ENCODE data around the gene PAK4.

Gene PAK4

DNA sequence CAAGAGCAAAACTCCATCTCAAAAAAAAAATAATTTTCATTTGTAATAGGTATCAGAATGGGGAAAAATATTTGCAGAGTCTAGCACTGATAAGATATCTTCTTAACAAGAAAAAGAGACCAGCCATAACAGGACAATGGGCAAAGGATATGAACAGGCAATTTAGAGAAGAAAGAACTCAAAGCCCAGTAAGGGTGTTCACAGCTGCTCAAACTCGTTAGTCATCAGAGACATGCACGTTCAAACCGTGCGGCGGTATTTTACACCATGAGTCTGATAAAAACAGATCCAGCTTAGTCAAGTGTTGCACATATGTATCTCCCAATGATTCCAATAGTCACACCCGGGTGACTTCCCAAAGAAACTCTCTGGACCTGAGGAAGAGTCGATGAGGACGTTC is 57.5 kb downstream of the PAK4 start:
- DNase-seq: no peak

DNA sequence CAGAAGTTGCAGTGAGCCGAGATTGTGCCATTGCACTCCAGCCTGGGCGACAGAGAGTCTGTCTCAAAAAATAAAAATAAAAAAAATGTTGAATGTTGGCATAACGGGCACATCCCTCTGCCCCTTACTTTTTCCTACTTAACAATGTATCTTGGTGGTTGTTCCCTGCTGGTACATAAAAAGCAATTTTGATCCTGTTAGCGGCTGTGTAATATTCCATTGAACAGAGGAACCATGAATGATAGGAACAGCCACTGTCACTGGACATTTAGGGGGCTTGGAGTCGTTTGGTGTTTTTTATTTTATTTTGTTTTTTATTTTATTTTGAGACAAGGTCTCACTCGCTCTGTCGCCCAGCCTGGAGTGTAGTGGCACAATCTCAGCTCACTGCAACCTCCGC is 60.8 kb downstream of the PAK4 start:
- no peak for DNase-seq

DNA sequence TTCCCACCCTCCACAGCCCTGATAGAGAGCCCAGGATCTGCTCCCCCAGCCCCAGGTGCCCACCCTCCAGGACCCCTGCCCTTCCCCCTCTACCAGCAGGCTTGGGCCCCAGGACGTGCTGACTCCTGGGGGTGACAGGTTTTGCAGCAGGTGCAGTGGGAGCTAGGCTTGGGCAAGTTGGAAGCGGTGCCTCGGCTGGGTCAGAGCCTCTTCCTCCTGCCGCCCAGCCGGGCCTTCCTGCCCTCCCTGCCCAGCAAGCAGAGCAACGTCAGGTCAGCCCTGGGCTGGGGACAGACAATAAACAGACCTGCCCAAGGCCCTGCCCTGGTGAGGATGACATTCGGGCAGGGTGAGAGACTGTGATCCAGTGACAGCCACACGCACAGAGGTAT is 62.0 kb downstream of the PAK4 start:
- DNase-seq: no peak

DNA sequence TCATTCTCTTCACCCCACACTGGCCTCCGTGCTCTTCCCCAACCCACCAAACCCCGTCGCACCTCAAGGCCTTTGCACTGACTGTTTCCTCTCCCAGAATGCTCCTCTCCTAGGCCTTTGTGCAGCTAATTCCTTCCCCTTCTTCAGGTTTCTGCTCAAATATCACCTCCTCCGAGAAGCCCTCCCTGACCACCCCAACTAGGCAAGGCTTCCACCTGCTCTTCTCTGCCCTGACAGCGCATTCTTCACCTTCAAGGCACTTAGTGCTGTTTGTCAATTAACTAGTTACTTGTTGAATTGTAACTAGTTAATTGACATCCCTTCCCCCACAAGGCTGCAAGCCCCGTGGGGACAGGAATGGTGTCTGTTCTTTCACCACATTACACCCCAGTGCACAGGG is 63.4 kb downstream of the PAK4 start:
- no peak for DNase-seq

DNA sequence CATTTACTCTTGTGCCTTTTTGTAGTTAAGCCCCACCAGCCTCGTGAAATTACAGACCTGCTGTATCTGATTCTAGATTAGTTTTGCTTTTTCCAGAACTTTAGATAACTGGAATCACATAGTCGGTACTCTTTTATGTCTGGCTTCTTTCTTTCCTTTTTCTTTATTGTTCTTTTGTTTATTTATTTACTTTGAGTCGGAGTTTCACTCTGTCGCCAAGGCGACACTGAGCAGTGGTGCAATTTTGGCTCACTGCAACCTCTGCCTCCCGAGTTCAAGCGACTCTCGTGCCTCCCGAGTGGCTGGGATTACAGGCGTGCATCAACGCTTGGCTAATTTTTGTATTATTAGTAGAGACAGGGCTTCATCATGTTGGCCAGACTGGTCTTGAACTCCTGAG is 65.2 kb downstream of the PAK4 start:
- DNase-seq: no peak

DNA sequence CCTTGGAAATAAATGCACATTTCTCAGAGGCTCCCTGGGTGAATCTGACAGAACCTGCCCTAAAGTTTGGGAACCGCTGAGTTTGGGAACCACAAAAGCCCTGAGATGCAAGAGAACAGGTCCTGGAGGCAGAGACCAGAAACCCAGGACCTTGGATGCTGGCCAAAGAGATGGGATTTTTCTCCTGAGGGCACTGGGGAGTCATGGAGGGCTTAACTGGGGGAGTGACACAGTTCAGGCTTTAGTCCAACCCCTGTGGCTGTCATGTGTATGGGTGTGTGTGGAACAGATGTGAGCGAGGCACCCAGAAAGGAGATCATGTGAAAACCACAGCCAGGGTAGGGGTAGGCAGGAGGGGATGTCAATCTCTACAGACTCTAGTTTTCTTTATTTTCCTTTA is 67.3 kb downstream of the PAK4 start:
- no peak for DNase-seq

DNA sequence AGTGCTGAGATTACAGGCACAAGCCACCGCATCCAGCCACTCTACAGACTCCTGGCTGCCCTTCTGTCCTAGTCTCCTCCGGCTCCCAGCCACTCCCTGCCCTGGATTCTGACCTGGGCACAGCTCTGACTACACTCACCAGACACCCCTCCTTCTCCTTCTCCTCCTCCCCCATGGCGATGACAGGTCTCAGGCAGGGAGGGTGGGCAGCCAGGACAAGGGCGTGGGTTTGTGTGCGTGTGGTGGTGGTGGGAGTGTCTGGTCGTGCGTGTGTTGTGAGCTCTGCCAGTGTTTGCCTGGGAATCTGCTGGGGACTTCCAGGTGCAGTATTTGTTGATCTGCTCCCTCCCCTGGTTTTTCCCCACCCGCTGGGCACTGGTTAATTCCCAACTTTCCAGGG is 68.2 kb downstream of the PAK4 start:
- DNase-seq: no peak

DNA sequence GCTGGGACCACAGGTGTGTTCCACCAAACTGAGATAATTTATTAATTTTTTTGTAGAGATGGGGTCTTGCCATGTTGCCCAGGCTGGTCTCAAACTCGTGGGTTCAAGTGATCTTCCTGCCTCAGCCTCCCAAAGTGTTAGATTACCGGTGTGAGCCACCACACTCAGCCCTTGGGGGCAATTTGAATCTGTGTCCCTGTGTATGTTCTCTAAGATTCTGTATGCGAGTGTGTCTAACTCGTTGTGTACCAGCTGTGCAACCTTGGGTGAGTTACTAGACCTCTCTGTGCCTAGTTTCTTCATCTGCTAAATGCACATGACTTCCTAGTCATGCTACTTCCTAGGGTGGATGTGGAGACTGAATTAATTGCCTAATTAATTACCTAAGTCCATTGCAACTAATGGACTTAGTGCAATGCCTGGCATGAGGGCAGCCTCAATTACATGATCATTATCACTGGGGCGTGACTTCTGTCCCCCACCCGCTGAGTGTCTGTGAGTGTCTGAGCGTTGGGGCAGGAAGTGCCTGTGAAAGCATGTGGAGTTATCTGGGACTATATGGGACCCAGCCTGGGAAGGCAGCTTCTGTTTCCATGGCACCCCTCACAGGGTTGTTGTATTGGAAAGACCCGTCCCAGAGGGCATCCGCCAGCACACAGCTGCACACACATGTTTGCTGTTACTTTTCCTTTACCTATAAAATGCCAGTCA is 69.4 kb downstream of the PAK4 start:
- no peak for DNase-seq

DNA sequence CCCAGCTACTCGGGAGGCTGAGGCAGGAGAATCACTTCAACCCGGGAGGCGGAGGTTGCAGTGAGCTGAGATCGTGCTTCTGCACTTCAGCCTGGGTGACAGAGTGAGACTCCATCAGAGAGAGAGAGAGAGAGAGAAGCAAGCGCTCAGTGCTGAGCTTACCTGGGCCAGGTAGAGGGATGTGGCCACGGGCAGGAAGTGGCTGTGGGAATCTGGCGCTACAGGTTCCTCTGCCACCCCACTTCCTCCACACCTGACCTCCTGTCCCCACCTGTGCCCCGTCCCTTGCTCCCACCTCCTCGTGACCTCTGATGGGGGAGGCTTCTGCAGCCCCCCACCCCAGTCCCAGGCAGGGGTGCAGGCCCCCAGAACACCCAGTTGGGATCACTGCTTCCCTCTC is 70.2 kb downstream of the PAK4 start:
- no peak for DNase-seq

DNA sequence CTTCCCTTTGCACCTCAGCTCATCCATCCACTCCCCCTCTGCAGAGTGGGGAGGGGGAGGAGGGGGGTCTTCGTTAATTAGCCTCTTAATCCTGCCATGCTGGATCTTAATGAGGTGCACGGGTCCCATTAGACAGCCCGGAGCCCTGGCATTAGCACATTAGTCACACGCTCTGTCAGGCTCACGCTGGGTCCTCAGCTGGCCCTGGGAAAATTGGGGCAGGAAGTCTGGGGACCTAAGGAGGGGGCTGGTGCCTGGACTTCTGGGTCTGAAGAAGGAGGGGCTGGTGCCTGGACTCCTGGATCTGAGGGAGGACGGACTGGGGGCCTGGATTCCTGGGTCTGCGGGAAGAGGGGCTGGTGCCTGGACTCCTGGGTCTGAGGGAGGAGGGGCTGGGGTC is 70.7 kb downstream of the PAK4 start:
- no peak for DNase-seq

DNA sequence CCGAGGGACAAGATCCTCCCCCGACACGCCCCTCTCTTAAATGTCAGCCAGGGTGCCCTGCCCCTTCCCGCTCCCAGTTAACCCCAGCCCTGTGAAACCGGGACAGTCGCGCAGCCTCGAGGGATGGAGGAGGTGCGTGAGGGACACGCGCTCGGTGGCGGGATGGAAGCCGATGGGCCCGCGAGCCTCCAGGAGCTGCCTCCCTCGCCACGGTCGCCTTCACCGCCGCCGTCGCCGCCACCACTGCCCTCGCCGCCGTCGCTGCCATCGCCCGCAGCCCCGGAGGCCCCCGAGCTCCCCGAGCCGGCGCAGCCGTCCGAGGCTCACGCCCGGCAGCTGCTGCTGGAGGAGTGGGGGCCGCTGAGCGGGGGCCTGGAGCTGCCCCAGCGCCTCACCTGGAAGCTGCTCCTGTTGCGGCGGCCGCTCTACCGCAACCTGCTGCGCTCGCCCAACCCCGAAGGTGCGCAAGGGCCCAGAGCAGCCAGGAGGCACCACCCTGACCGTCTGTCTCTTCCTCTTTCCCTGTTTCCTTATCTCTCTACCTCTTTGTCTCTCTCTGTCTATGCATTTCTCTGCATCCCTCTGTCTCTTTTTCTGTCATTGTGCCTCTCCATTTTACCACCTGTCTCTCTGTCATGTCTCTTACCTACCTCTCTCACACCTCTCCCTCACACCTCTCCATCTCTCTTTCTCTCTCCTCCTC is 71.4 kb downstream of the PAK4 start, which contains the start of gene NCCRP1:
Gene NCCRP1, plus strand, starts transcription at position 105 of the 703 bp plus-strand sequence. Its CDS starts 19 bp downstream, at position 124.
- DNase-seq: no peak

DNA sequence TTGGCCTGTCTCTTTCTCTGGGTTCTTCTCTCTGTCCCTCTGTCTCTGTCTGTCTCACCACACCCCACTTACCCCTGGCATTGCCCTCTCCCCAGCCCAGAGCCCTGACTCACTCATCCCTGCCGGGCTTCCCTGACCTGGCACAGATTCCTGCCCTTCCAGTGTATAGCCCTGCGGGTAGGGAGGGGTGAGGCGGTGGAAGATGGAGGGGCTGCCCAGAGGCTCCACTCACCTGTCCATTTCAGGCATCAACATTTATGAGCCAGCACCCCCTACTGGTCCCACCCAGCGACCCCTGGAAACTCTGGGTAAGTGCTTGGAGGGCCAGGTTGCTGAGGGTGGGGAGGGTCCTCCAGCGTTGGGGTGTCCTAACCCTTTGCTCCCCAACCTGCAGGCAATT is 72.2 kb downstream of the PAK4 start:
- DNase-seq: no peak

DNA sequence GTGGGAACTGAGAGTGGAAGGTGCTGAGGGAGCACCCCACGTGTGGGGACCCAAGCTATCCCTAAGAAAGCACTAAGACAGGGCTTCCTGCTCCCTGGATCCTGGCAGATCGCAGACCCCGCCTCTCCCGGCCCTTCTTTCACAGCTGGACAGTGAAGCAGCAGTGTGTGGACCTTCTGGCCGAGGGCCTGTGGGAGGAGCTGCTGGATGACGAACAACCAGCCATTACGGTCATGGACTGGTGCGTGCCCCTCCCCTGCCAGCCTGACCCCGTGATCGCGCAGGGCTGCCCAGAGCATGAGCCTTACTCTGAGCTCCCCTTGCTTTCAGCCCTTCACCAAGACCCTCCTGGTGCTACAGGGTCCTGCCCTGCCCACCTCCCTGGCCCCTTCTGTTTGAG is 73.4 kb downstream of the PAK4 start:
- DNase-seq: no peak

DNA sequence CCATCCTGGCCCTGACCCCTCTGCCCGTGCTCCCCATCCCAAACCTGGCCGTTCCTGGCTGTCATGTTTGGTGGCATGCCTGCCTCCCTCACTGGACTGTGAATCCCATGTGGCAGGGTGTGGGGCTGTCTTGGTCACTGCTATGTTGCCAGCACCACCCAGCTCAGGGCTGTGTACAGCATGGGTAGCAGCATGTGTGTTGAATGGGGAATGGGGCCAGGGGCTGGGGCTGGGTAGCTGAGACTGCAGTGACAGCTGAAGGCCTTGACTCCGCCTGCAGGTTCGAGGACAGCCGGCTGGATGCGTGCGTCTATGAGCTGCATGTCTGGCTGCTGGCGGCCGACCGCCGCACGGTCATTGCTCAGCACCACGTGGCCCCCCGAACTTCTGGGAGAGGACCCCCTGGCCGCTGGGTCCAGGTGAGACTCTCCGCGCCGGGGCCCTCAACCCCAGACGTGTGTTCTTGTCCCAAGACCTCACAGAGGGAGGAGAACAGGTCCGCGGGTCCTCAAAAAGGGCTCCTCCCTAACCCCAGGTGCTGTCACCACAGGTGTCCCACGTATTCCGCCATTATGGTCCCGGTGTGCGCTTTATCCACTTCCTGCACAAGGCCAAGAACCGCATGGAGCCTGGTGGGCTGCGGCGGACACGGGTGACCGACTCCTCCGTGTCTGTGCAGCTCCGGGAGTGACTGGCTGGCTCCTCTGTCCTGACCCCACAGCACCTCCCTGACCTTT is 74.6 kb downstream of the PAK4 start:
- no peak for DNase-seq

DNA sequence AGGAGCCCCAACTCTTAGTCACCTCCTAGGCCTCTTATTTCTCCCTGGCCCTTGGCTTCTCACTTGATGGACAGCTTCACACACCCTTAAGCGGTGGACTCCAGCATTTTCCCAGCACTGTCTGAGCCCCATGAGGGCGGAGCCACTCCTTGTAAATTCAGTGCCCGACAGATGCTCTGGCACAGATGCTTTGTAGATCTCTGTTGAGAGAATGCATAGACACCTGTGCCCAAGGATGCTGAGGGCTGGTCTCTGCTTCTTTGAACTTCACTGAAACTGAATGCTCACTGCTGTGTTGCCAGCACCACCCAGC is 75.2 kb downstream of the PAK4 start:
- no peak for DNase-seq

DNA sequence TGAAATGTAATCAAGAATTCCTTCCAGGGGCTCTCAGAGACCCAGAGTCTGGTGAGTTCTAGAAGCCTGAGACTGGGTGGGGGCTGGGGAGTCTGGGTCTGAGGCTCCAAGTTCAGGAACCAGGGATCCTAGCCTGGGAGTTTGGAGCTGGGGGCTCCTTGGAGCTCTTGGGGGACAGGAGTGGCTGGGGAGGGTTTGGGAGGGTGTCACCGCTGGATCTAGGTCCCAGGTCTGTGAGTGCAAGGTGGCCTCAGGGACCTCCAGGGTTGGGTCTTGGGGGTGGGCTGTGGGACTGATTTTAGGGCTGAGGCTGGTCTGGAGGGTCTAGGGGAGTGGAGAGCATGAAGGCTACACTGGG is 77.4 kb downstream of the PAK4 start:
- no peak for DNase-seq

DNA sequence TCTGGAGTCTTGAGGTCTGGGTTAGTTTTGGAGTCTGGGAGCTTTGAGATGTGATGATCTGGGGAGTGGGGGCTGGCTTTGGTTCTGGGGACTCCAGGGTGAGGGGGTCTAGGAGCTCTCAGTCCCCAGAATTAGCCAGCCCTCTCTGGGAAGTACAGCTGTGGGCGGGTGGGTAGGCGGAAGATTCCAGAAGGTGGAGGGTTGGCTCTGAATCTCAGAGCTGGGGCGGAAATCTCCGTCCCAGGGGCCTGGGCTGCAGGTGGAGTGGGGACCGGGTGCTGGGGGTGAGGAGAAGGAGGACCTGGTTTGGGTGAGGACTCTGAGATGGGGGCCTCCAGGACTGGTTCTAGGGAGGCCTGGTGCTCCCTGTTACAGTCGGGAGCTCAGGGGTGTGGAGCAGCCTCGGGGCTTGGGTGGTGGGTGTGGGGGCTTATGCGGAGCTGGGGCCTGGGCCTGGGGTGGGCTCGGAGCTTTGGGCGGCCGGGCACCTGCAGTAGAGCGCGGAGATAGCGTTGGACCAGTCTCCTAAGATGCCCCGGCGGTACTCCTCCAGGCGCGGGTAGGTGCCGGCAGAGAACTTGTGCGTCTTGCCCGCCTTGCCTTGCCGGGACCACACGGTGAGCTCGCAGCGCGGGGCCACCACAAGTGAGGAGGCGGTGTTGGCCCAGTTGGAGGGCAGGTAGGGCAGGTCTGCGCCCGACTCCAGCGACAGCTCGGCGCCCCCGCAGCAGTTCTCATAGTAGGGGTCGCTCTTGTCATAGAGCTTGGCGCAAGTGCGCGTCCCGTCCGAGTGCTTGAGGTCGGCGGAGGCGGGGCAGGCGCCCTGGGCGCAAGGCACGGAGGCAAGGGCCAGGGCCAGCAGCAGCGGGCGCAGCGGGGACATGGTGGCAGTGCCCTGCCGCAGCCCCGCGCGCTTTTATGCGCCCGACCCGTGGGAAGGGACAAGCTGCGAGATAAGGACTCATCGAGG is 78.1 kb downstream of the PAK4 start, which contains the start of gene SYCN:
Gene SYCN, minus strand, starts transcription at position 892 of the 970 bp plus-strand sequence. Its CDS starts 9 bp downstream, at position 883.
- DNase-seq: no peak

DNA sequence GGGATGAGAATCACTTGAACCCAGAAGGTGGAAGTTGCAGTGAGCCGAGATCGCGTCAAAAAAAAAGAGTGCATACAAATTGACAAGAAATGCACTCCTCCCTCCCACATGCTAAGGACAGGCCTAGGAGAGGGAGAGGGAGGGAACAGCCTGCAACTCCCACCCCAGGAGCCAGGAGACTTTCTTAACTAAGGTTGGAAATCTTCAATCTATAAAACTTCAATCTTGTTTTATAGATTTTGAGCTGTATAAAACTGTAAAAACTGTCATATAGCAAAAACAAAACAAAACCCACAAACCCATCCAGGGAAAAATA is 79.8 kb downstream of the PAK4 start:
- DNase-seq: no peak

DNA sequence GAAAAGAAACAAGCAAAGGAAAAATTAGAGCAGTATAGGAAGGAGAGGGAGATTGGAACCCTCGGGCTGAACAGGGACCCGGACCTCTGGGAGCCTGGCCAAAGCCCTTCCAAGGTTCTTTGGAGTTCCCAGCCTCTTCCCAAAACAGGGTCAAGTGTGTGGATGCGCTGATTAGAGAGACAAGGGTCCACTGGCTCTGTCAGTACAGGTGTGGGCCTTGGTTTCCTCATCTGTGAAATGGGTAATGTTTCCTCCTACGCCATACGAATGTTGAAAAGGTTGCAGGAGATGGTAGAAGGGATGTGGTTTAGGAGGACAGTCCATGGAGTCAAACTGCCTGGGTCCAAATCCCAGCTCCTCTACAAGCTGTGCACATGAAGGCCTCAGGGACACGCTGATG is 80.5 kb downstream of the PAK4 start:
- no peak for DNase-seq

DNA sequence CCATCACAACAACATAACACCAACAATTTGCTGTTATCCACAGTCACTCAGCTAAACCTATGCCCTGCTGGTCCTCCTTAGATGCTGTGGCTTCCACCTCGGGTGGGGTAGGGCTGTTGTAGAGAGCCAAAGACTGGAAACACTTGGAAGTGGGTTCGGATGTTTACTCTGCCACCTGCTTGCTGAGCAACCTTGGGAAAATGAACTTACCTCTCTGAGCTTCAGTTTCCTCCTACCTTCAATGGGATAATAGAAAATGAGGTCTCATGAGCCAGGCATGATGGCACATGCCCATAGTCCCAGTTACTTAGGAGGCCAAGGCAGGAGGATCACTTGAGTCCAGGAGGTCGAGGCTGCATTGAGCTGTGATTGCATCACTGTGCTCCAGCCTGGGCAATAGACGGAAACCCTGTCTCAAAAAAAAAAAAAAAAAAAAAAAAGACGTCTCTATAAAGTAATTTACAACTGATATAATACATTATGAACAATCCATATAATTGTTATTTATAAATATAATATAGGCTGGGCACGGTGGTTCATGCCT is 81.8 kb downstream of the PAK4 start:
- DNase-seq: no peak

DNA sequence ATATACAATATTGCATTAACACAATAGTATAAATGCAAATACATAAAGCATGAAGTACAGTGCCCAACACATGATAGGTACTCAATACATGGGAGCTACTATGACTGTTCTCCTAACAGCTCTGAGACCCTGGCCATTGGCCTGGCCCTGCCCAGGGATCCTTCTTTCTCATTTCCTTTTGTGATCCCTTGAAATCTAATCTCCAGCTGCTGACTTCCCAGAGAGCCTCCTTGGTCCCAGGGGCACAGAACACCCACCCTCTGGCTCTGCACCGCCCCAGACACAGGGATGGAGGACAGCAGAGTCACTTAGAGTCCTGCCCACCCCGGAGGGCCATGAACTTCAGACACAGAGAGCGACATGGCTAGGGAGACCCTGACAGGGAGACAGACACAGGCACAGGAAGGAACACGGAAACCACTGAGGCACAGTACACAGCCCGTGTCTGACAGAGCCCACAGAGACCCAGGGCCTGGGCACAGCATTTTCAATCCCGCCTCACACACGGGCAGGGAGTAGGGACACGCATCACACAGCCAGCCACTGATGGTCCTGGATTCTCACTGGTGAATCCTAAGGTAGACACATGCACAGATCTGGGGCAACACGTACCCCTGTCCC is 82.7 kb downstream of the PAK4 start:
- no peak for DNase-seq

DNA sequence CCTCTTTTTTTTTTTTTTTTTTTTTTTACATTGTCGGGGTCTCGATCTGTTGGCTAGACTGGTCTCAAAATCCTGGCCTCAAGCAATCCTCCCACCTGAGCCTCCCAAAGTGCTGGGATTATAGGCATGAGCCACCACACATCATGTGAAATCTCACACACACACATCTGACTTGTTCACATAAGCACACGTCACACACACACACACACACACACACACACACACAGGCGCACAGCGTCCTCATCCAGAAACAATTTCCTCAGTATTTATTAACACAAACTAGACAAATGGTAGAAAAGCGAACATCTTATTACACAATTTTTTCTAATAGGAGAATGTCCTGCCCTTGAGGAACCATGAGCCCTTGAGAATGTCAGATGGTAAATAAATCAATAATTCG is 83.6 kb downstream of the PAK4 start:
- no peak for DNase-seq
